Adrenal gland (tissue), 12 donors: ENCODE measurements around the gene FGGY. TPM values are rescaled to one million over a fixed set of nuclear protein-coding genes. Genes with fewer than 3 reads are reported as not detected.
"Not testable (repeated sequence)": the region's sequence is repeated elsewhere in the genome, so short reads cannot be mapped to it uniquely, and the experiment has no call there.

Source experiments
- DNase-seq, 7 donors: peaks; one replicate each; pipeline ENCODE4 v3.0.0-alpha.2; 2019 to 2020
- H3K27ac ChIP-seq, 5 donors: fragments of 200-600 bp; sonication (generic) in 4 of 5; 1 replicate in 3 of 5; 2 replicates in 2 of 5; pipeline versions ENCODE4 v1.5.1 to v1.8.0; 2016 to 2020; ENCODE audit warnings: mild to moderate bottlenecking in 1 of 5
- H3K27me3 ChIP-seq: fragments of 200-600 bp; 2 replicates; pipeline ENCODE4 v1.8.0; 2021
- H3K36me3 ChIP-seq, 2 donors: fragments of 200-600 bp; replicated peaks in 1 of 2; 1 replicate in 1 of 2; 2 replicates in 1 of 2; pipeline versions ENCODE4 v1.5.1 to v1.8.0; 2018 to 2022
- H3K4me1 ChIP-seq, 2 donors: fragments of 200-600 bp; replicated peaks in 1 of 2; 1 replicate in 1 of 2; 2 replicates in 1 of 2; pipeline versions ENCODE4 v1.5.1 to v1.8.0; 2018 to 2021
- H3K4me3 ChIP-seq, 4 donors: fragments of 200-600 bp; sonication (generic) in 3 of 4; one replicate each; pipeline ENCODE4 v1.5.1; 2016 to 2018
- H3K9me3 ChIP-seq, 3 donors: fragments of 200-600 bp; sonication (generic) in 1 of 3; replicated peaks in 1 of 3; 1 replicate in 2 of 3; 2 replicates in 1 of 3; pipeline versions ENCODE4 v1.5.1 to v1.8.0; 2016 to 2021
- CTCF ChIP-seq, 6 experiments: fragments of 450-650 bp in 4 of 6; fragments of 200-600 bp in 2 of 6; sonication (generic) in 1 of 6; IDR thresholded peaks; 1 replicate in 5 of 6; 2 replicates in 1 of 6; pipeline versions ENCODE4 v1.5.1 to v1.8.0; 2016 to 2021; ENCODE audit warnings: antibody characterized with exemption in 6 of 6, mild to moderate bottlenecking in 2 of 6, moderate library complexity in 1 of 6
- POLR2A ChIP-seq, 2 donors: fragments of 450-650 bp; IDR thresholded peaks; one replicate each; pipeline ENCODE4 v1.6.1; 2017; ENCODE audit warnings: antibody characterized with exemption in 2 of 2, mild to moderate bottlenecking in 2 of 2, moderate library complexity in 1 of 2
- WGBS, 4 donors: extraction: QIAGEN DNeasy Blood & Tissue Kit in 2 of 4; methylation state at CpG; one replicate each; pipeline versions ENCODE4 v1.1.5 to v1.1.7; 2013 to 2017; 5-methylcytosine and 5-hydroxymethylcytosine counted together
- intact Hi-C, 2 donors: fragments of 100-400 bp; cut with DNase I; formaldehyde crosslinking; loops; one replicate each; pipeline versions ENCODE4 v1.14.1 to v1.15.0; 2022 to 2023
- polyA plus RNA-seq, 3 donors: library from polyadenylated mRNA; stranded (reverse); fragments of 200-250 nt in 2 of 3; fragments of 350-450 nt in 1 of 3; fragmentation: Illumina TruSeq in 1 of 3; extraction: RNeasy Lipid Tissue Mini Kit (QIAGEN cat#74804) in 1 of 3; gene quantifications; one replicate each; pipeline ENCODE4 v1.2.3, GENCODE V29; 2013 to 2014
- total RNA-seq, 9 donors: library from RNA; depleted of rRNA in 4 of 9; stranded (reverse); fragments of >200 nt in 4 of 9; fragments of 120-200 nt in 1 of 9; fragmentation: NEBNext Ultra II Directional in 1 of 9; extraction: Animal tissue kit (Norgen Biotek cat#: 25700) in 1 of 9; gene quantifications; one replicate each; pipeline versions ENCODE4 v1.1.0 to v1.2.4, GENCODE V29; 2013 to 2023
- donor health status: healthy with polysubstance abuse.
- donor health status: Bipolar disorder and iron deficiency.
- donor health status: DM: yes; HTN: yes; CAD: no.
- donor health status: DM: no; HTN: no; CAD: no.
- donor health status: DM: no; HTN: no; CAD: no.
- donor health status: DM: yes; HTN: yes; CAD: no.

The FGGY gene
- total and polyA plus RNA-seq, 12 donors: 7.4 to 75.5 (median 35.0) TPM

- H3K27me3 ChIP-seq: no peaks in the 10 kb centered on the region
- H3K9me3 ChIP-seq: no peaks in the 10 kb centered on the region
- no peaks in the 10 kb centered on the region for H3K36me3 ChIP-seq
- DNase-seq: no peak
- intact Hi-C loops: loop anchor here in 1 of 2 donors (10.0 kb wide), 1 partner anchor 45 kb away; no protein-coding TSS in a partner anchor
- H3K4me3 ChIP-seq: no peak overlapping the region
- H3K27ac ChIP-seq: no peak overlapping the region
- WGBS, 4 donors: 85 to 100% (median 91%) methylated on average over 3 of the region's 3 CpGs
- no peak for TF ChIP-seq POLR2A (IDR thresholded peaks at IDR 0.05)
- TF ChIP-seq CTCF (IDR thresholded peaks at IDR 0.05): no peak
- peaks cover 33 to 37% of the 10 kb centered on the region in 2 donors for H3K4me1 ChIP-seq
Observed at GRCh38 chr1:59709333-59709732, 412.4 kb downstream of the FGGY start.

- H3K4me1 ChIP-seq: peaks cover 20 to 27% of the 10 kb centered on the region in 2 donors
- H3K36me3 ChIP-seq, H3K27me3 ChIP-seq, H3K27ac ChIP-seq, H3K9me3 ChIP-seq, DNase-seq, intact Hi-C loops, H3K4me3 ChIP-seq: not testable (repeated sequence)
- 93 to 99% (median 95%) methylated on average over 2 of the region's 2 CpGs for WGBS, 4 donors
Observed at GRCh38 chr1:59710920-59711319, 414.0 kb downstream of the FGGY start.

GRCh38 chr1:59714219-59714618 is 417.3 kb downstream of the FGGY start:
- Histone ChIP-seq H3K36me3 (no peaks in the 10 kb centered on the region), H3K4me3 (no peak overlapping the region), H3K27me3 (no peaks in the 10 kb centered on the region), H3K9me3 (no peaks in the 10 kb centered on the region), H3K4me1 (peaks cover 0 to 6% of the 10 kb centered on the region in 2 donors), H3K27ac (no peak overlapping the region)
- intact Hi-C loops: no loop called here
- no peak for DNase-seq
- TF ChIP-seq POLR2A (IDR thresholded peaks at IDR 0.05) (no peak), CTCF (IDR thresholded peaks at IDR 0.05) (no peak)

- DNase-seq: no peak
- H3K4me3 ChIP-seq: no peak overlapping the region
- TF ChIP-seq POLR2A (IDR thresholded peaks at IDR 0.05): no peak
- TF ChIP-seq CTCF (IDR thresholded peaks at IDR 0.05): no peak
- H3K27ac ChIP-seq: peak overlapping the region in 1 of 5 donors; percentile 31
- no peaks in the 10 kb centered on the region for H3K27me3 ChIP-seq
- peaks cover 0 to 6% of the 10 kb centered on the region in 2 donors for H3K4me1 ChIP-seq
- no peaks in the 10 kb centered on the region for H3K36me3 ChIP-seq
- no peaks in the 10 kb centered on the region for H3K9me3 ChIP-seq
- 34 to 45% (median 40%) methylated on average over 1 of the region's 1 CpG for WGBS, 4 donors
- intact Hi-C loops: no loop called here
Observed at GRCh38 chr1:59714966-59715365, 418.1 kb downstream of the FGGY start.

GRCh38 chr1:59716832-59717231 is 419.9 kb downstream of the FGGY start:
- no peaks in the 10 kb centered on the region for H3K36me3 ChIP-seq
- WGBS, 4 donors: 89 to 94% (median 91%) methylated on average over 3 of the region's 3 CpGs
- no peak overlapping the region for H3K27ac ChIP-seq
- TF ChIP-seq POLR2A (IDR thresholded peaks at IDR 0.05) (no peak), CTCF (IDR thresholded peaks at IDR 0.05) (no peak)
- intact Hi-C loops: no loop called here
- no peaks in the 10 kb centered on the region for H3K9me3 ChIP-seq
- H3K27me3 ChIP-seq: no peaks in the 10 kb centered on the region
- DNase-seq: no peak
- peaks cover 2 to 10% of the 10 kb centered on the region in 2 donors for H3K4me1 ChIP-seq
- no peak overlapping the region for H3K4me3 ChIP-seq
